ENCODE measurements around the gene FRMPD2.

FRMPD2 gene

GRCh38 chr10:48274636-48275035 lies at the start of gene FRMPD2:
Gene FRMPD2, minus strand, starts transcription at chr10:48274696. Its CDS starts 129 bp downstream, at chr10:48274567.
- DNase-seq (ENCODE audit: low read depth in 2 of 2): no peak

- DNase-seq (ENCODE audit: low read depth in 2 of 2): no peak
These were observed 47.5 kb upstream of the FRMPD2 start for GRCh38 chr10:48322017-48322416.

- no peak for DNase-seq (ENCODE audit: low read depth in 2 of 2)
These were observed 43.0 kb upstream of the FRMPD2 start for GRCh38 chr10:48317321-48317990.

- DNase-seq (ENCODE audit: low read depth in 2 of 2): no peak
These were observed 41.7 kb upstream of the FRMPD2 start for GRCh38 chr10:48316236-48316635.

- DNase-seq (ENCODE audit: low read depth in 2 of 2): no peak
These were observed 39.6 kb upstream of the FRMPD2 start for GRCh38 chr10:48314107-48314506.

- no peak for DNase-seq (ENCODE audit: low read depth in 2 of 2)
These were observed 35.3 kb upstream of the FRMPD2 start for GRCh38 chr10:48309711-48310226.

- no peak for DNase-seq (ENCODE audit: low read depth in 2 of 2)
These were observed 33.2 kb upstream of the FRMPD2 start for GRCh38 chr10:48307711-48308018.

- peak; percentile 44 to 51 for DNase-seq (ENCODE audit: low read depth in 2 of 2)
These were observed 32.6 kb upstream of the FRMPD2 start for GRCh38 chr10:48306870-48307710.

- peak; percentile 84 to 90 for DNase-seq (ENCODE audit: low read depth in 2 of 2)
These were observed 31.9 kb upstream of the FRMPD2 start, which contains the start of gene MAPK8 for GRCh38 chr10:48306265-48306869. Gene MAPK8, plus strand, starts transcription at chr10:48306677. Its CDS starts 94,984 bp downstream, at chr10:48401661.

GRCh38 chr10:48305905-48306264 lies 31.4 kb upstream of the FRMPD2 start:
- DNase-seq (ENCODE audit: low read depth in 2 of 2): no peak

- DNase-seq (ENCODE audit: low read depth in 2 of 2): no peak
These were observed 28.3 kb upstream of the FRMPD2 start for GRCh38 chr10:48302515-48303476.

- DNase-seq (ENCODE audit: low read depth in 2 of 2): no peak
These were observed 26.1 kb upstream of the FRMPD2 start for GRCh38 chr10:48300556-48300955.

GRCh38 chr10:48299692-48300091 lies 25.2 kb upstream of the FRMPD2 start:
- DNase-seq (ENCODE audit: low read depth in 2 of 2): no peak

GRCh38 chr10:48299066-48299465 lies 24.6 kb upstream of the FRMPD2 start:
- DNase-seq (ENCODE audit: low read depth in 2 of 2): no peak

- no peak for DNase-seq (ENCODE audit: low read depth in 2 of 2)
These were observed 22.1 kb upstream of the FRMPD2 start for GRCh38 chr10:48296576-48297098.

- no peak for DNase-seq (ENCODE audit: low read depth in 2 of 2)
These were observed 19.9 kb upstream of the FRMPD2 start for GRCh38 chr10:48294431-48294830.

GRCh38 chr10:48292616-48293015 lies 18.1 kb upstream of the FRMPD2 start:
- no peak for DNase-seq (ENCODE audit: low read depth in 2 of 2)

GRCh38 chr10:48291190-48291589 lies 16.7 kb upstream of the FRMPD2 start:
- DNase-seq (ENCODE audit: low read depth in 2 of 2): no peak

- DNase-seq (ENCODE audit: low read depth in 2 of 2): no peak
These were observed 15.8 kb upstream of the FRMPD2 start for GRCh38 chr10:48290286-48290685.

- DNase-seq (ENCODE audit: low read depth in 2 of 2): no peak
These were observed 15.2 kb upstream of the FRMPD2 start for GRCh38 chr10:48289501-48290238.

Data from activated CD8-positive, alpha-beta memory T cell treated with anti-CD3 and anti-CD28 coated beads for 4 hours (primary cell).